ENCODE results near the gene LRRC1.

- no peak for TF ChIP-seq CTCF (IDR thresholded peaks at IDR 0.05 in 8 of 11, conservative IDR thresholded peaks at IDR 0.05 in 3 of 11)
- TF ChIP-seq POLR2AphosphoS5 (IDR thresholded peaks at IDR 0.05), result no peak
Measured at GRCh38 chr6:53894091-53894490, 99.3 kb downstream of the LRRC1 start.

Data from spleen (tissue), 7 donors.